ENCODE results near the gene STUB1. TPM values are rescaled to one million over a fixed set of nuclear protein-coding genes. Genes with fewer than 3 reads are reported as not detected.
A peak's percentile ranks its signal among the peaks of the same experiment; 100 is the strongest.

Gene STUB1
- total and polyA plus RNA-seq, 2 experiments from 2014 or later: 91.7 to 108 TPM

GRCh38 chr16:684071-684794 lies 4.0 kb downstream of the STUB1 start, which contains the start of gene JMJD8:
TSS of gene JMJD8 (minus strand) at chr16:684334. CDS start at chr16:684319, 15 bp downstream.
- Mint-ChIP-seq H3K4me1 (peaks cover 17% of the 10 kb centered on the region), H3K27ac (0 out of 2 replicates have a peak within 1 kb of the TSS, but pooled peaks have one; percentile 23), H3K4me3 (peak within 1 kb of the TSS; percentile 84), H3K27me3 (ENCODE audit: insufficient read depth, low read depth, poor library complexity) (peaks cover 19% of the 10 kb centered on the region), H3K9me3 (no peaks in the 10 kb centered on the region; the same call in 1 of the 3 replicates), H3K36me3 (ENCODE audit: low read depth) (peaks cover 34% of the 10 kb centered on the region)
- peak within 1 kb of the TSS; percentile 72 for H3K4me3 ChIP-seq
- peak within 1 kb of the TSS; percentile 59; the same call in 1 of the 2 replicates for H3K27ac ChIP-seq (ENCODE audit: low read depth)
- no peaks in the 10 kb centered on the region for H3K27me3 ChIP-seq (ENCODE audit: insufficient read depth)
- H3F3A ChIP-seq (replicated peaks; ENCODE audit: low read depth): peaks cover 24% of the 10 kb centered on the region
- TF ChIP-seq, protein P1, sequence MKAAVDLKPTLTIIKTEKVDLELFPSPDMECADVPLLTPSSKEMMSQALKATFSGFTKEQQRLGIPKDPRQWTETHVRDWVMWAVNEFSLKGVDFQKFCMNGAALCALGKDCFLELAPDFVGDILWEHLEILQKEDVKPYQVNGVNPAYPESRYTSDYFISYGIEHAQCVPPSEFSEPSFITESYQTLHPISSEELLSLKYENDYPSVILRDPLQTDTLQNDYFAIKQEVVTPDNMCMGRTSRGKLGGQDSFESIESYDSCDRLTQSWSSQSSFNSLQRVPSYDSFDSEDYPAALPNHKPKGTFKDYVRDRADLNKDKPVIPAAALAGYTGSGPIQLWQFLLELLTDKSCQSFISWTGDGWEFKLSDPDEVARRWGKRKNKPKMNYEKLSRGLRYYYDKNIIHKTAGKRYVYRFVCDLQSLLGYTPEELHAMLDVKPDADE (IDR thresholded peaks at IDR 0.05): 0 out of 2 replicates have a peak, but pooled peaks have one; percentile 48
- no peak for TF ChIP-seq ZNF462 (CRISPR knock-in tag; IDR thresholded peaks at IDR 0.05)
- no peak for TF ChIP-seq STAT1 (IDR thresholded peaks at IDR 0.05; ENCODE audit: unreplicated experiment)
- TF ChIP-seq POLR2AphosphoS5 (IDR thresholded peaks at IDR 0.05; ENCODE audit: low read depth): peak; percentile 86
- peak; percentile 89 for TF ChIP-seq CREB1 (CRISPR knock-in tag; IDR thresholded peaks at IDR 0.05; ENCODE audit: low read depth)
- DNase-seq (ENCODE audit: low spot score) (peak; percentile 97), ATAC-seq (peak; percentile 68)
- no peaks in the 10 kb centered on the region for H3K9me2 ChIP-seq (ENCODE audit: insufficient read depth)
- H3K4me1 ChIP-seq (ENCODE audit: insufficient read depth): peaks cover 5% of the 10 kb centered on the region; the same call in 1 of the 2 replicates
- peaks cover 14% of the 10 kb centered on the region; the same call in 1 of the 2 replicates for H4K20me1 ChIP-seq (replicated peaks; ENCODE audit: insufficient read depth)
- H3K79me2 ChIP-seq (replicated peaks; ENCODE audit: insufficient read depth): peaks cover 9% of the 10 kb centered on the region; the same call in 1 of the 2 replicates
- H3K36me3 ChIP-seq (ENCODE audit: insufficient read depth): no peaks in the 10 kb centered on the region; the same call in 1 of the 2 replicates
- H3K4me2 ChIP-seq: peak within 1 kb of the TSS; percentile 84
- no peak within 1 kb of the TSS for H2AFZ ChIP-seq

Data from GM23338 (cell line).